Dermis blood vessel endothelial cell (primary cell): ENCODE data around the gene MATK. TPM values are rescaled to one million over a fixed set of nuclear protein-coding genes. Genes with fewer than 3 reads are reported as not detected.
A peak's percentile ranks its signal among the peaks of the same experiment; 100 is the strongest.
"Not testable (repeated sequence)": the region's sequence is repeated elsewhere in the genome, so short reads cannot be mapped to it uniquely, and the experiment has no call there.

ENCODE experiments used
- DNase-seq: peaks from one replicate; pipeline ENCODE4 v3.0.0; 2010
- total RNA-seq: library from RNA; depleted of rRNA; stranded (reverse); fragments of >200 nt; gene quantifications from 2 replicates; pipeline ENCODE4 v1.2.3, GENCODE V29; 2014

The MATK gene
- 0.19 and 0.34 TPM in 2 replicates for total RNA-seq

- DNase-seq: no peak
Observed at GRCh38 chr19:3785938-3786824, at the start of gene MATK. Gene MATK (minus strand): TSS chr19:3786381. CDS start chr19:3785135, 1,246 bp downstream.

- DNase-seq: no peak
Observed at GRCh38 chr19:3835055-3835435, 48.9 kb upstream of the MATK start.

- DNase-seq: no peak
Observed at GRCh38 chr19:3834349-3835054, 48.3 kb upstream of the MATK start.

- no peak for DNase-seq
Observed at GRCh38 chr19:3833578-3834348, 47.6 kb upstream of the MATK start.

- no peak for DNase-seq
Observed at GRCh38 chr19:3832001-3832400, 45.8 kb upstream of the MATK start.

- no peak for DNase-seq
Observed at GRCh38 chr19:3831601-3832000, 45.4 kb upstream of the MATK start.

GRCh38 chr19:3830621-3831589 lies 44.7 kb upstream of the MATK start:
- no peak for DNase-seq

- no peak for DNase-seq
Observed at GRCh38 chr19:3827306-3827705, 41.1 kb upstream of the MATK start.

GRCh38 chr19:3826163-3826562 lies 40.0 kb upstream of the MATK start:
- no peak for DNase-seq

GRCh38 chr19:3825286-3825956 lies 39.2 kb upstream of the MATK start:
- no peak for DNase-seq

- DNase-seq: no peak
Observed at GRCh38 chr19:3823350-3823713, 37.2 kb upstream of the MATK start.

- DNase-seq: no peak
Observed at GRCh38 chr19:3822683-3823349, 36.6 kb upstream of the MATK start.

GRCh38 chr19:3821857-3822364 lies 35.7 kb upstream of the MATK start:
- peak; percentile 77 for DNase-seq

- no peak for DNase-seq
Observed at GRCh38 chr19:3821156-3821555, 35.0 kb upstream of the MATK start.

- no peak for DNase-seq
Observed at GRCh38 chr19:3819989-3820388, 33.8 kb upstream of the MATK start.

- no peak for DNase-seq
Observed at GRCh38 chr19:3818918-3819317, 32.7 kb upstream of the MATK start.

GRCh38 chr19:3818466-3818865 lies 32.3 kb upstream of the MATK start:
- peak; percentile 66 for DNase-seq

GRCh38 chr19:3817761-3818160 lies 31.6 kb upstream of the MATK start:
- no peak for DNase-seq

- DNase-seq: no peak
Observed at GRCh38 chr19:3816566-3817218, 30.5 kb upstream of the MATK start.

- DNase-seq: not testable (repeated sequence)
Observed at GRCh38 chr19:3816148-3816547, 30.0 kb upstream of the MATK start.
